Activated B cell treated with CpG ODN at 0.5 μM for 24 hours (primary cell): Measurements from ENCODE around the gene CCDC85B. TPM values are rescaled to one million over a fixed set of nuclear protein-coding genes. Genes with fewer than 3 reads are reported as not detected.

ENCODE experiments used
- ATAC-seq: fragments of 200-7000 bp; cut with Tn5 transposase; one replicate; pipeline ENCODE4 v1.10.0; 2021; ENCODE audit warnings: low read depth, mild to moderate bottlenecking, moderate library complexity
- CTCF ChIA-PET: fragments of 350-600 bp; sonication (Branson Sonifier 250); formaldehyde crosslinking; loops from one replicate; lab custom pipeline; 2021; ENCODE audit warnings: antibody characterized with exemption; lab: Charles Lee
- POLR2A ChIA-PET: fragments of 350-600 bp; sonication (Branson Sonifier 250); formaldehyde crosslinking; loops from one replicate; lab custom pipeline; 2021; ENCODE audit warnings: antibody characterized with exemption; lab: Charles Lee
- DNase-seq: peaks from one replicate; pipeline ENCODE4 v3.0.0; 2022
- H3K27ac Mint-ChIP-seq: one replicate; pipeline ENCODE4 v1.8.0; 2020; ENCODE audit warnings: mixed read lengths
- H3K27me3 Mint-ChIP-seq: one replicate; pipeline ENCODE4 v1.8.0; 2021; ENCODE audit warnings: mixed read lengths
- H3K36me3 Mint-ChIP-seq: one replicate; pipeline ENCODE4 v1.8.0; 2021; ENCODE audit warnings: low read depth, mixed read lengths
- H3K4me1 Mint-ChIP-seq: one replicate; pipeline ENCODE4 v1.8.0; 2021; ENCODE audit warnings: mixed read lengths
- H3K4me3 Mint-ChIP-seq: one replicate; pipeline ENCODE4 v1.8.0; 2020; ENCODE audit warnings: mild to moderate bottlenecking, mixed read lengths
- H3K9me3 Mint-ChIP-seq: one replicate; pipeline ENCODE4 v1.8.0; 2020; ENCODE audit warnings: mixed read lengths
- intact Hi-C: fragments of 100-400 bp; cut with micrococcal nuclease; formaldehyde crosslinking; loops from one replicate; pipeline ENCODE4 v1.15.1; 2024
- total RNA-seq: library from RNA; stranded (reverse); gene quantifications from 2 replicates; pipeline ENCODE4 v1.2.3, GENCODE V29; 2022
- TF ChIP-seq, protein P1 (sequence below): fragments of 200-600 bp; IDR thresholded peaks from one replicate; pipeline ENCODE4 v1.8.0; 2022; ENCODE audit warnings: antibody characterized with exemption, mild to moderate bottlenecking

CCDC85B gene
- total RNA-seq, 1 donor from 2014 or later, result 21.6 TPM

DNA sequence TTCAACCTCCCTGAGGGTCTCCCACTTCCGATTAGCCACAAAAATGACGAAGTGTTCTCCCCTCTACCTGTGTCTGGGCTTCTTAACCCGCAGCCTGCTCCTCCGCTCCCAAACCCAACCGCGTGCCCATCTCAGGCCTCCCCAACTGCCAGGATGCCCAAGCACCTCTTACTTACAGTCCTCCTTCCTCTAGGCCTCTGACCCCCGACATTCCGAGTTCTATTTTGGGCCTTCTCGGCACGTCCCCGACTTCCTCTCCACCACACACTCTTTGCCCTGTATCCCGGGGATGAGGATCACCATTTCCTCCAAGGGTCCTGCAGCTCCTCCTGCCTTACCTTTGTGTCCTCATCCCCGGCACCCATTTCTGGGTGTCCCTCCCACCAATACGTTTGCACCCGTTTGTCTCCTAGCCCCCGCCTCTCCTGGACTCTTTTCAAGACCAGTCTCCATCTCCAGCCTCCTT lies 30.6 kb upstream of the CCDC85B start:
- Mint-ChIP-seq H3K4me3 (peak overlapping the region; percentile 99), H3K36me3 (peaks cover 53% of the 10 kb centered on the region), H3K9me3 (no peaks in the 10 kb centered on the region), H3K4me1 (peaks cover 49% of the 10 kb centered on the region), H3K27ac (peak overlapping the region; percentile 98), H3K27me3 (no peaks in the 10 kb centered on the region)
- ChIA-PET CTCF (interaction anchor here (0.6 to 4.3 kb wide), 21 partner anchors 8 to 335 kb away, joined by 3 to 63 read pairs (median 4); partner anchors contain the start of genes CCDC85B, FIBP, KAT5 and PCNX3), POLR2A (interaction anchor here (0.5 to 7.1 kb wide), 59 partner anchors 10 to 1669 kb away, joined by 3 to 340 read pairs (median 4); partner anchors contain the start of genes AP5B1, BANF1, C11orf68 and CCDC85B)
- intact Hi-C loops, result loop anchor here (1.0 to 5.0 kb wide), 10 partner anchors 8 to 288 kb away; partner anchors contain the start of genes AP5B1, BANF1, EFEMP2 and EIF1AD
- DNase-seq (no peak), ATAC-seq (no peak)
- TF ChIP-seq, protein P1, sequence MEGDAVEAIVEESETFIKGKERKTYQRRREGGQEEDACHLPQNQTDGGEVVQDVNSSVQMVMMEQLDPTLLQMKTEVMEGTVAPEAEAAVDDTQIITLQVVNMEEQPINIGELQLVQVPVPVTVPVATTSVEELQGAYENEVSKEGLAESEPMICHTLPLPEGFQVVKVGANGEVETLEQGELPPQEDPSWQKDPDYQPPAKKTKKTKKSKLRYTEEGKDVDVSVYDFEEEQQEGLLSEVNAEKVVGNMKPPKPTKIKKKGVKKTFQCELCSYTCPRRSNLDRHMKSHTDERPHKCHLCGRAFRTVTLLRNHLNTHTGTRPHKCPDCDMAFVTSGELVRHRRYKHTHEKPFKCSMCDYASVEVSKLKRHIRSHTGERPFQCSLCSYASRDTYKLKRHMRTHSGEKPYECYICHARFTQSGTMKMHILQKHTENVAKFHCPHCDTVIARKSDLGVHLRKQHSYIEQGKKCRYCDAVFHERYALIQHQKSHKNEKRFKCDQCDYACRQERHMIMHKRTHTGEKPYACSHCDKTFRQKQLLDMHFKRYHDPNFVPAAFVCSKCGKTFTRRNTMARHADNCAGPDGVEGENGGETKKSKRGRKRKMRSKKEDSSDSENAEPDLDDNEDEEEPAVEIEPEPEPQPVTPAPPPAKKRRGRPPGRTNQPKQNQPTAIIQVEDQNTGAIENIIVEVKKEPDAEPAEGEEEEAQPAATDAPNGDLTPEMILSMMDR, result no peak

DNA sequence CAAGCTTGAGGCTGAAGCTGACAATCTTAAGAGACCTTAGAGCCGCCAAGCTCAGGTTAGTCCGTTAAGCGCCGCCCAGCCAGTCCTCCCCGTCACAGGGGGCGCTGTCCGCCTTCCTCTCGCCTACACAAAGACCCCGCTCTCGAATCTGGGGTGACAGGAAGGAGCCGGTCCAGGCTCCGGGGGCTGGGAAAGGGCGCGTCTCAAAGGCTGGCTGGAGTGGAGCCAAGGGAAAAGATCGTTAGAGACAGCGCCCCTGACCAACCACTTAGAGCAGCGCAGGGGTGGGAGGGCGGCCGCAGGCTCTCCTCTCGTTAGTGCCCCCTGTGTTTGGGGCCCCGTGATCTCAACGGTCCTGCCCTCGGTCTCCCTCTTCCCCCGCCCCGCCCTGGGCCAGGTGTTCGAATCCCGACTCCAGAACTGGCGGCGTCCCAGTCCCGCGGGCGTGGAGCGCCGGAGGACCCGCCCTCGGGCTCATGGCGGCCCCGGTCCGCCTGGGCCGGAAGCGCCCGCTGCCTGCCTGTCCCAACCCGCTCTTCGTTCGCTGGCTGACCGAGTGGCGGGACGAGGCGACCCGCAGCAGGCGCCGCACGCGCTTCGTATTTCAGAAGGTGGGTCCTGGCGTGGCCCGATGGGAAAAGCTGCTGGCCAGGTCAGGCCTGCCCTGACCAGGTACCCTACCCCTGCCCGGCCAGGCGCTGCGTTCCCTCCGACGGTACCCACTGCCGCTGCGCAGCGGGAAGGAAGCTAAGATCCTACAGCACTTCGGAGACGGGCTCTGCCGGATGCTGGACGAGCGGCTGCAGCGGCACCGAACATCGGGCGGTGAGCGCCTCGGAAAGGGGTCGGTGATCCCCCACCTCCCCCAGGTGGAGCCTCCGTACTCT lies 30.0 kb upstream of the CCDC85B start, which contains the start of gene MUS81:
TSS of gene MUS81 (plus strand) at position 156 of the 887 bp plus-strand sequence. CDS start at position 477, 321 bp downstream.
- Mint-ChIP-seq H3K4me1 (peaks cover 44% of the 10 kb centered on the region), H3K9me3 (no peaks in the 10 kb centered on the region), H3K27me3 (no peaks in the 10 kb centered on the region), H3K27ac (peak within 1 kb of the TSS; percentile 98), H3K4me3 (peak within 1 kb of the TSS; percentile 99), H3K36me3 (peaks cover 56% of the 10 kb centered on the region)
- CTCF ChIA-PET, result interaction anchor here (0.6 to 4.3 kb wide), 21 partner anchors 9 to 749 kb away, joined by 3 to 63 read pairs (median 4); partner anchors contain the start of genes CCDC85B, FIBP, KAT5 and PCNX3
- TF ChIP-seq, protein P1, result peak; percentile 82
- POLR2A ChIA-PET, result interaction anchor here (0.5 to 7.1 kb wide), 50 partner anchors 9 to 1543 kb away, joined by 3 to 340 read pairs (median 6); partner anchors contain the start of genes AP5B1, BANF1, C11orf68 and CCDC85B
- DNase-seq, result peak; percentile 96
- peak; percentile 26 for ATAC-seq
- intact Hi-C loops, result loop anchor here (1.0 kb wide), 3 partner anchors 8 to 28 kb away; partner anchors contain the start of gene FIBP

- peaks cover 38% of the 10 kb centered on the region for H3K4me1 Mint-ChIP-seq
- ChIA-PET CTCF (interaction anchor here (1.2 to 4.3 kb wide), 3 partner anchors 24 to 750 kb away, joined by 3 to 63 read pairs (median 51); partner anchors contain the start of genes CCDC85B, FIBP and TM7SF2), POLR2A (interaction anchor here (0.5 to 7.1 kb wide), 13 partner anchors 9 to 362 kb away, joined by 3 to 340 read pairs (median 26); partner anchors contain the start of genes BANF1, CCDC85B, EFEMP2 and EIF1AD)
- DNase-seq, result no peak
- peak overlapping the region; percentile 98 for H3K27ac Mint-ChIP-seq
- peak overlapping the region; percentile 99 for H3K4me3 Mint-ChIP-seq
- no peaks in the 10 kb centered on the region for H3K9me3 Mint-ChIP-seq
- TF ChIP-seq, protein P1, result no peak
- intact Hi-C loops, result no loop called here
- H3K36me3 Mint-ChIP-seq, result peaks cover 55% of the 10 kb centered on the region
- no peaks in the 10 kb centered on the region for H3K27me3 Mint-ChIP-seq
- ATAC-seq, result no peak
Observed at GRCh38 chr11:65861165-65861505, 29.3 kb upstream of the CCDC85B start.

GRCh38 chr11:65861533-65862183 lies 28.8 kb upstream of the CCDC85B start:
- H3K36me3 Mint-ChIP-seq, result peaks cover 53% of the 10 kb centered on the region

More at GRCh38 chr11:65861533-65862183, 28.8 kb upstream of the CCDC85B start:
- H3K27me3 Mint-ChIP-seq, result no peaks in the 10 kb centered on the region
- POLR2A ChIA-PET, result interaction anchor here (0.6 to 7.1 kb wide), 7 partner anchors 8 to 506 kb away, joined by 3 to 340 read pairs (median 20); partner anchors contain the start of genes BANF1, CCDC85B, EFEMP2 and EIF1AD
- intact Hi-C loops, result no loop called here
- TF ChIP-seq, protein P1, result no peak
- DNase-seq (peak; percentile 14), ATAC-seq (no peak)
- H3K27ac Mint-ChIP-seq, result no peak overlapping the region
- CTCF ChIA-PET, result interaction anchor here (1.2 to 4.3 kb wide), 3 partner anchors 24 to 750 kb away, joined by 3 to 63 read pairs (median 51); partner anchors contain the start of genes CCDC85B, FIBP and TM7SF2
- peaks cover 33% of the 10 kb centered on the region for H3K4me1 Mint-ChIP-seq
- no peaks in the 10 kb centered on the region for H3K9me3 Mint-ChIP-seq
- H3K4me3 Mint-ChIP-seq, result peak overlapping the region; percentile 99
